Measurements from ENCODE around the gene FSIP1.

The FSIP1 gene

DNA sequence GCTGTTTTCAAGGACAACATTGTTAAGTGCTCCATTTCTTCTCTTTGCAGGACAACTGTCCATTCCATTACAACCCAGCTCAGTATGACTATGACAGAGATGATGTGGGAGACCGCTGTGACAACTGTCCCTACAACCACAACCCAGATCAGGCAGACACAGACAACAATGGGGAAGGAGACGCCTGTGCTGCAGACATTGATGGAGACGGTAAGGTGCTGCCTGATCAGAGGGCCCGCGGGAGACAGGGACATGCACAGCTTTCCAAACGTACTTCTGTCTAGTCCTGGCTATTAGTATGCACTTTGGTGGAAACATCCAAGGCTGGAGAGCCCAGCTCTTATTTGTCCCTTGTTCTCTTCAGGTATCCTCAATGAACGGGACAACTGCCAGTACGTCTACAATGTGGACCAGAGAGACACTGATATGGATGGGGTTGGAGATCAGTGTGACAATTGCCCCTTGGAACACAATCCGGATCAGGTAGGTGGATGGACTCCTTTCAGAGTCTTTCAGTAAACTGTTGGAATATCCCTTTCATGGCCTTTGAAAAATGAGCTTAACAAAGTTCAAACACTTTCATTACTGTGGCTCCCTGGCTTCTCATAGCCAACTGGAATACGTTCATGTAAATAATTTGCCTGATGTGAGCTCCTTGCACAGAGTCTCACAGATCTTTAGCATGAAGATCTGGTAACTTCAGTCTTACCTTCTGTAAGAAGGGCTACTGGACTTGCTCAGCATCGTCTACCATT is 191.3 kb downstream of the FSIP1 start:
- no peaks in the 10 kb centered on the region for H3K36me3 ChIP-seq (ENCODE audit: insufficient read depth, low read length)
- no peaks in the 10 kb centered on the region for H3K9me3 ChIP-seq (ENCODE audit: low read length)

DNA sequence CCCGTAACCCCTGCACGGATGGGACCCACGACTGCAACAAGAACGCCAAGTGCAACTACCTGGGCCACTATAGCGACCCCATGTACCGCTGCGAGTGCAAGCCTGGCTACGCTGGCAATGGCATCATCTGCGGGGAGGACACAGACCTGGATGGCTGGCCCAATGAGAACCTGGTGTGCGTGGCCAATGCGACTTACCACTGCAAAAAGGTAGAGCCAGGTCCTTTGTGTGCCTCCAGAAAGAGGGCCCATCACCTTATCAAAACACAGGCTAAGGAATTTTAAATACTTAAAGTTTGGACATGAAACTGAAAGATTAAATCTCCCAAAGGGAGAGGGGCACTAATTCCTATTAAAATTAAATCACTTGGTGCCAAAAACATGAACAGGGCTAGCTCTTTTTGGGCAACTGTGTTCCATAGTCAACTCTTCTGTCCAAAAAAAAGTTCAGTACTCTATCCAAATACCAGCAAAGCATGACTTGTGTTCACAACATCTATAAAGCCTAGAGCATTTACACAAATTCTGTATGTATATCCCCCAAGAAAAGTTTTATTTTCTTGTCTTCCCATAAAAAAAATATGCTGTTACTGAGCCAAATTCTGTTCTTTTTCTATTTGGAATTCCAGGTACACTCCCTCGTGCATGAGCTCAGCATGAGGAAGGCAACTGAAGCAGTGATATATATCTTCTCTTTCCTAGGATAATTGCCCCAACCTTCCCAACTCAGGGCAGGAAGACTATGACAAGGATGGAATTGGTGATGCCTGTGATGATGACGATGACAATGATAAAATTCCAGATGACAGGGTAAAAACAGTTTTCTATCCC is 192.6 kb downstream of the FSIP1 start:
- TF ChIP-seq, protein P1, sequence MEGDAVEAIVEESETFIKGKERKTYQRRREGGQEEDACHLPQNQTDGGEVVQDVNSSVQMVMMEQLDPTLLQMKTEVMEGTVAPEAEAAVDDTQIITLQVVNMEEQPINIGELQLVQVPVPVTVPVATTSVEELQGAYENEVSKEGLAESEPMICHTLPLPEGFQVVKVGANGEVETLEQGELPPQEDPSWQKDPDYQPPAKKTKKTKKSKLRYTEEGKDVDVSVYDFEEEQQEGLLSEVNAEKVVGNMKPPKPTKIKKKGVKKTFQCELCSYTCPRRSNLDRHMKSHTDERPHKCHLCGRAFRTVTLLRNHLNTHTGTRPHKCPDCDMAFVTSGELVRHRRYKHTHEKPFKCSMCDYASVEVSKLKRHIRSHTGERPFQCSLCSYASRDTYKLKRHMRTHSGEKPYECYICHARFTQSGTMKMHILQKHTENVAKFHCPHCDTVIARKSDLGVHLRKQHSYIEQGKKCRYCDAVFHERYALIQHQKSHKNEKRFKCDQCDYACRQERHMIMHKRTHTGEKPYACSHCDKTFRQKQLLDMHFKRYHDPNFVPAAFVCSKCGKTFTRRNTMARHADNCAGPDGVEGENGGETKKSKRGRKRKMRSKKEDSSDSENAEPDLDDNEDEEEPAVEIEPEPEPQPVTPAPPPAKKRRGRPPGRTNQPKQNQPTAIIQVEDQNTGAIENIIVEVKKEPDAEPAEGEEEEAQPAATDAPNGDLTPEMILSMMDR (IDR thresholded peaks at IDR 0.05; ENCODE audit: low read length) = no peak
- no peak for TF ChIP-seq EZH2 (IDR thresholded peaks at IDR 0.05; ENCODE audit: borderline replicate concordance, low read length)
- no peaks in the 10 kb centered on the region for H3K4me1 ChIP-seq (ENCODE audit: insufficient read depth, low read length, severe bottlenecking)
- H3K79me2 ChIP-seq (ENCODE audit: insufficient read depth, low read length) = no peaks in the 10 kb centered on the region
- H3K4me2 ChIP-seq (ENCODE audit: low read length) = no peak overlapping the region
- no peak overlapping the region for H3K4me3 ChIP-seq (ENCODE audit: low read depth, low read length, poor library complexity, severe bottlenecking)
- H2AFZ ChIP-seq (ENCODE audit: low read length) = no peak overlapping the region
- H3K27ac ChIP-seq (ENCODE audit: low read depth, low read length, poor library complexity, severe bottlenecking) = no peak overlapping the region
- H3K9me3 ChIP-seq (ENCODE audit: low read length) = no peaks in the 10 kb centered on the region
- H3K9ac ChIP-seq (ENCODE audit: low read length) = no peak overlapping the region
- H3F3A ChIP-seq (ENCODE audit: insufficient read depth, low read length) = no peaks in the 10 kb centered on the region
- no peaks in the 10 kb centered on the region for H4K20me1 ChIP-seq (ENCODE audit: insufficient read depth, low read length)
- H3K36me3 ChIP-seq (ENCODE audit: insufficient read depth, low read length) = no peaks in the 10 kb centered on the region
- H3K27me3 ChIP-seq (ENCODE audit: insufficient read depth, low read length) = no peaks in the 10 kb centered on the region
- H3K9me2 ChIP-seq (ENCODE audit: low read depth, low read length) = no peaks in the 10 kb centered on the region

More for the DNA sequence above, 191.3 kb downstream of the FSIP1 start:
- TF ChIP-seq, protein P1 (IDR thresholded peaks at IDR 0.05; ENCODE audit: low read length) = no peak
- no peak for TF ChIP-seq EZH2 (IDR thresholded peaks at IDR 0.05; ENCODE audit: borderline replicate concordance, low read length)
- H3K27me3 ChIP-seq (ENCODE audit: insufficient read depth, low read length) = no peaks in the 10 kb centered on the region
- no peaks in the 10 kb centered on the region for H3K4me1 ChIP-seq (ENCODE audit: insufficient read depth, low read length, severe bottlenecking)
- H3F3A ChIP-seq (ENCODE audit: insufficient read depth, low read length) = no peaks in the 10 kb centered on the region
- no peak overlapping the region for H3K4me3 ChIP-seq (ENCODE audit: low read depth, low read length, poor library complexity, severe bottlenecking)
- no peak overlapping the region for H3K27ac ChIP-seq (ENCODE audit: low read depth, low read length, poor library complexity, severe bottlenecking)
- no peak overlapping the region for H2AFZ ChIP-seq (ENCODE audit: low read length)
- no peaks in the 10 kb centered on the region for H4K20me1 ChIP-seq (ENCODE audit: insufficient read depth, low read length)
- no peaks in the 10 kb centered on the region for H3K9me2 ChIP-seq (ENCODE audit: low read depth, low read length)
- no peaks in the 10 kb centered on the region for H3K79me2 ChIP-seq (ENCODE audit: insufficient read depth, low read length)
- H3K4me2 ChIP-seq (ENCODE audit: low read length) = no peak overlapping the region
- no peak overlapping the region for H3K9ac ChIP-seq (ENCODE audit: low read length)

DNA sequence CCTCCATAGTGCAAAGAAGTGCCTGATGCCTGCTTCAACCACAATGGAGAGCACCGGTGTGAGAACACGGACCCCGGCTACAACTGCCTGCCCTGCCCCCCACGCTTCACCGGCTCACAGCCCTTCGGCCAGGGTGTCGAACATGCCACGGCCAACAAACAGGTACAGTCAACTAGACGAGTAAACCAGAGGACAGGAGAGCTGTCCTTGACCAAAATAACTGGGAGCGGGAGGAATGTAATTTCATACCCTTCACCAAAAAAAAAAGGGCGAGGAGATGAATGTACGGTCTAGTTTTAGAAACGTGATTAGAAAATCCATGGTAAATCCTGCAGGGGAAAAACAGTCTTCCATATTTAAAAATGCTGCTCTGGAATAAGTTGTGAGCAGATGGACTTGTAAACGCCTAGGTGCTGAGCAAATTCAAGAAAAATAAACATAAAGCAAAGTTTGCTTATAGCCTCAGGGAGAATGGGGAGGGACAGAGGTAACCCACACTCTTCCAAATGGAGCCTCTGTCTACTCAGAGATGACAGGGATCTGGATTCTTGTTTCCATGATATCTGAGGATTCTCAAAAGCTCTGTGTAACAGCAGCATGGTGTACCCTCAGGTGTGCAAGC is 193.3 kb downstream of the FSIP1 start:
- Histone ChIP-seq H3K27ac (ENCODE audit: low read depth, low read length, poor library complexity, severe bottlenecking) (no peak overlapping the region), H3K4me2 (ENCODE audit: low read length) (no peak overlapping the region), H3K79me2 (ENCODE audit: insufficient read depth, low read length) (no peaks in the 10 kb centered on the region), H3F3A (ENCODE audit: insufficient read depth, low read length) (no peaks in the 10 kb centered on the region), H3K4me3 (ENCODE audit: low read depth, low read length, poor library complexity, severe bottlenecking) (no peak overlapping the region), H2AFZ (ENCODE audit: low read length) (no peak overlapping the region), H3K9me2 (ENCODE audit: low read depth, low read length) (no peaks in the 10 kb centered on the region), H3K36me3 (ENCODE audit: insufficient read depth, low read length) (no peaks in the 10 kb centered on the region), H4K20me1 (ENCODE audit: insufficient read depth, low read length) (no peaks in the 10 kb centered on the region), H3K4me1 (ENCODE audit: insufficient read depth, low read length, severe bottlenecking) (no peaks in the 10 kb centered on the region), H3K27me3 (ENCODE audit: insufficient read depth, low read length) (no peaks in the 10 kb centered on the region), H3K9ac (ENCODE audit: low read length) (no peak overlapping the region), H3K9me3 (ENCODE audit: low read length) (no peaks in the 10 kb centered on the region)
- TF ChIP-seq, protein P1 (IDR thresholded peaks at IDR 0.05; ENCODE audit: low read length) = no peak
- TF ChIP-seq EZH2 (IDR thresholded peaks at IDR 0.05; ENCODE audit: borderline replicate concordance, low read length) = no peak
